Mesendoderm (in vitro differentiated cells): ENCODE results near the gene ABCC1.
A peak's percentile ranks its signal among the peaks of the same experiment; 100 is the strongest.

Experiments used
- DNase-seq: peaks from one replicate; pipeline ENCODE4 v3.0.0; 2013
- H2AK5ac ChIP-seq: 2 replicates; pipeline ENCODE4 v1.6.1; 2013; ENCODE audit warnings: low read length, inconsistent platforms
- H2BK120ac ChIP-seq: 2 replicates; pipeline ENCODE4 v1.6.1; 2013; ENCODE audit warnings: low read depth, mild to moderate bottlenecking, low read length, moderate library complexity, mixed read lengths
- H2BK15ac ChIP-seq: replicated peaks from 2 replicates; pipeline ENCODE4 v1.6.1; 2013; ENCODE audit warnings: low read depth, mild to moderate bottlenecking, moderate library complexity
- H2BK5ac ChIP-seq: 2 replicates; pipeline ENCODE4 v1.6.1; 2013; ENCODE audit warnings: low read length, inconsistent platforms
- H3K18ac ChIP-seq: 2 replicates; pipeline ENCODE4 v1.6.1; 2013; ENCODE audit warnings: mild to moderate bottlenecking, low read length, mixed read lengths
- H3K23ac ChIP-seq: one replicate; pipeline ENCODE4 v1.6.1; 2013; ENCODE audit warnings: low read length
- H3K27ac ChIP-seq: 2 replicates; pipeline ENCODE4 v1.5.1; 2013; ENCODE audit warnings: low read depth, mild to moderate bottlenecking, inconsistent platforms, low read length, moderate library complexity
- H3K27me3 ChIP-seq: 2 replicates; pipeline ENCODE4 v1.6.1; 2013; ENCODE audit warnings: low read length, control low read depth, mild to moderate bottlenecking, inconsistent platforms; ENCODE audit not compliant: insufficient read depth, poor library complexity
- H3K36me3 ChIP-seq: 2 replicates; pipeline ENCODE4 v1.6.1; 2013; ENCODE audit warnings: low read length, inconsistent platforms; ENCODE audit not compliant: control insufficient read depth, insufficient read depth
- H3K4ac ChIP-seq: one replicate; pipeline ENCODE4 v1.6.1; 2013; ENCODE audit warnings: low read depth, mild to moderate bottlenecking, low read length, moderate library complexity
- H3K4me1 ChIP-seq: 2 replicates; pipeline ENCODE4 v1.6.1; 2013; ENCODE audit warnings: low read depth, low read length, inconsistent platforms; ENCODE audit not compliant: control insufficient read depth
- H3K4me2 ChIP-seq: 2 replicates; pipeline ENCODE4 v1.6.1; 2013; ENCODE audit warnings: low read length
- H3K4me3 ChIP-seq: 2 replicates; pipeline ENCODE4 v1.5.1; 2013; ENCODE audit warnings: mild to moderate bottlenecking, low read length
- H3K56ac ChIP-seq: one replicate; pipeline ENCODE4 v1.6.1; 2013; ENCODE audit warnings: low read length
- H3K79me1 ChIP-seq: 2 replicates; pipeline ENCODE4 v1.6.1; 2013; ENCODE audit warnings: low read length, inconsistent platforms
- H3K79me2 ChIP-seq: 2 replicates; pipeline ENCODE4 v1.6.1; 2013; ENCODE audit warnings: mild to moderate bottlenecking, low read length; ENCODE audit not compliant: control insufficient read depth, insufficient read depth
- H3K9ac ChIP-seq: 2 replicates; pipeline ENCODE4 v1.6.1; 2013; ENCODE audit warnings: low read length, inconsistent platforms
- H4K5ac ChIP-seq: one replicate; pipeline ENCODE4 v1.6.1; 2013; ENCODE audit warnings: low read length
- H4K8ac ChIP-seq: one replicate; pipeline ENCODE4 v1.6.1; 2013; ENCODE audit warnings: low read depth, mild to moderate bottlenecking, control low read depth, low read length, moderate library complexity
- WGBS: extraction: QIAGEN DNeasy Blood & Tissue Kit; methylation state at CpG from one replicate; pipeline ENCODE4 v1.1.7; 2013; ENCODE audit warnings: low lambda C conversion rate, missing lambda C conversion rate; ENCODE audit not compliant: insufficient coverage; ENCODE audit errors: extremely low coverage; 5-methylcytosine and 5-hydroxymethylcytosine counted together

The ABCC1 gene

DNA sequence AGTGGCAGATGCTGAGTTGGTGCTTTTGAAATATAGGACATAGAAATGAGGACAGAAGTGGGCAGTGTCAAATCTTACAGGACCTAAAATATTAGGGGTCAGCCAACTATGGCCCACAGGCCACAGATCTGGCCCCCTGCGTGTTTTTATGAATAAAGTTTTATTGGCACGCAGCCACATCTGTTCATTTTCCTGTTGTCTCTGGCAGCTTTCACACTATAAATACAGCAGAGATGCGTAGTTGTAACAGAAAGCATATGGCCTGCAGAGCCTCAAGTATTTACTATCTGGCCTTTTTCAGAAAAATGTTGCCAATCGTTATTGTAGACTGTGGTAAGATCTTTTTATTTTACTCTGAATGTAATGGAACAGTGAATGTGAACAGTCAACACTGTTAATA is 191.1 kb downstream of the ABCC1 start:
- Histone ChIP-seq H4K5ac (no peak overlapping the region), H3K27ac (no peak overlapping the region), H3K79me2 (no peaks in the 10 kb centered on the region), H4K8ac (no peak overlapping the region), H3K56ac (no peak overlapping the region), H3K79me1 (no peaks in the 10 kb centered on the region), H3K23ac (no peak overlapping the region), H2BK120ac (no peak overlapping the region), H3K4me1 (no peaks in the 10 kb centered on the region), H2BK15ac (no peak overlapping the region), H2AK5ac (no peak overlapping the region), H2BK5ac (no peak overlapping the region), H3K36me3 (peaks cover 14% of the 10 kb centered on the region), H3K4ac (no peak overlapping the region), H3K18ac (no peak overlapping the region), H3K9ac (no peak overlapping the region), H3K4me3 (no peak overlapping the region), H3K27me3 (no peaks in the 10 kb centered on the region), H3K4me2 (no peak overlapping the region)
- no CpG with 5 or more reads among the region's 4 CpGs for WGBS
- DNase-seq: no peak

DNA sequence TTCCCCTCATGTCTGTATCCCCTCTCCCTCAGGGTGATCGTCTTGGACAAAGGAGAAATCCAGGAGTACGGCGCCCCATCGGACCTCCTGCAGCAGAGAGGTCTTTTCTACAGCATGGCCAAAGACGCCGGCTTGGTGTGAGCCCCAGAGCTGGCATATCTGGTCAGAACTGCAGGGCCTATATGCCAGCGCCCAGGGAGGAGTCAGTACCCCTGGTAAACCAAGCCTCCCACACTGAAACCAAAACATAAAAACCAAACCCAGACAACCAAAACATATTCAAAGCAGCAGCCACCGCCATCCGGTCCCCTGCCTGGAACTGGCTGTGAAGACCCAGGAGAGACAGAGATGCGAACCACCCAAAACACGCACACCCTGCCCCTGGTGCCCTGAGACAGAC is 191.7 kb downstream of the ABCC1 start:
- no peak overlapping the region for H3K4ac ChIP-seq
- H3K79me2 ChIP-seq: no peaks in the 10 kb centered on the region
- H4K8ac ChIP-seq: no peak overlapping the region
- no peak overlapping the region for H2BK15ac ChIP-seq
- H3K9ac ChIP-seq: no peak overlapping the region
- H3K23ac ChIP-seq: no peak overlapping the region
- H2AK5ac ChIP-seq: no peak overlapping the region
- no peak overlapping the region for H3K27ac ChIP-seq
- H2BK120ac ChIP-seq: no peak overlapping the region
- no peak for DNase-seq
- no peak overlapping the region for H2BK5ac ChIP-seq
- no peaks in the 10 kb centered on the region for H3K79me1 ChIP-seq
- no peak overlapping the region for H3K4me3 ChIP-seq
- no peak overlapping the region for H3K4me2 ChIP-seq
- no peak overlapping the region for H4K5ac ChIP-seq
- WGBS: no CpG with 5 or more reads among the region's 11 CpGs
- H3K27me3 ChIP-seq: no peaks in the 10 kb centered on the region
- H3K56ac ChIP-seq: no peak overlapping the region
- H3K4me1 ChIP-seq: no peaks in the 10 kb centered on the region
- H3K18ac ChIP-seq: no peak overlapping the region
- peaks cover 14% of the 10 kb centered on the region for H3K36me3 ChIP-seq

DNA sequence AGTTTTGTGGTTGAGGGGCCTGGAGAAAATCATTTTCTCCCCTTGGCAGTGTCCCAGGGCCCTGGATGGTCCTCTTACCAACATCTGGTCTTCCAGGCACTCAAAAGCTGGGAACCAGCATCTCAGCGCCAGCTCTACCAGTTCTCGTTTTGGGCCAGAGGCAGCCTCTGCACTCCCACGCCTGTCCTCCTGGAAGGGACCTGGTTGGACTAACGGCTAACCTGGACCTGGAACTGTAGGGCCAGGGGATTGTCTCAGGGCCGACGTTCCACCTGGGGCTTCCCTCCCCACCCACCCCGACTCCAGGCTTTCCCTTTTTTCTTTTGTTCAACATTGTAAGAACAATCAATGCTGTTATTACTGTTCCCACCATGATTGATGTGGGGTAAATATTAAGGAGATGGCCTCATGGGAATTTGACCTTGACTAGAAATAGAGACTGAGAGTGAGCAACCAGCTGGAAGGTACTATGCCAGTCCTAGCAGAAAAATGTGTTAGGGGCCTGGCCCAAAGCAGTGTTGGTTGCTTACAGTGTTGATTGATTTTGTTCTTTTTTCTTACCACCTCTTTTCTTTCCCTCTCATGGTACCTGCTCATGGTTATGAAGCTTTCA is 192.5 kb downstream of the ABCC1 start:
- no peaks in the 10 kb centered on the region for H3K27me3 ChIP-seq
- no peak overlapping the region for H3K18ac ChIP-seq
- no peak overlapping the region for H3K23ac ChIP-seq
- H3K56ac ChIP-seq: no peak overlapping the region
- H2AK5ac ChIP-seq: no peak overlapping the region
- no peaks in the 10 kb centered on the region for H3K79me1 ChIP-seq
- WGBS: no CpG with 5 or more reads among the region's 7 CpGs
- H2BK5ac ChIP-seq: no peak overlapping the region
- no peak overlapping the region for H3K4me2 ChIP-seq
- no peak for DNase-seq
- H3K4me3 ChIP-seq: no peak overlapping the region
- H2BK120ac ChIP-seq: no peak overlapping the region
- no peak overlapping the region for H3K4ac ChIP-seq
- H3K9ac ChIP-seq: no peak overlapping the region
- no peaks in the 10 kb centered on the region for H3K79me2 ChIP-seq
- no peak overlapping the region for H4K5ac ChIP-seq
- H2BK15ac ChIP-seq: no peak overlapping the region
- H3K27ac ChIP-seq: no peak overlapping the region
- no peak overlapping the region for H4K8ac ChIP-seq
- peaks cover 12% of the 10 kb centered on the region for H3K36me3 ChIP-seq
- H3K4me1 ChIP-seq: no peaks in the 10 kb centered on the region

DNA sequence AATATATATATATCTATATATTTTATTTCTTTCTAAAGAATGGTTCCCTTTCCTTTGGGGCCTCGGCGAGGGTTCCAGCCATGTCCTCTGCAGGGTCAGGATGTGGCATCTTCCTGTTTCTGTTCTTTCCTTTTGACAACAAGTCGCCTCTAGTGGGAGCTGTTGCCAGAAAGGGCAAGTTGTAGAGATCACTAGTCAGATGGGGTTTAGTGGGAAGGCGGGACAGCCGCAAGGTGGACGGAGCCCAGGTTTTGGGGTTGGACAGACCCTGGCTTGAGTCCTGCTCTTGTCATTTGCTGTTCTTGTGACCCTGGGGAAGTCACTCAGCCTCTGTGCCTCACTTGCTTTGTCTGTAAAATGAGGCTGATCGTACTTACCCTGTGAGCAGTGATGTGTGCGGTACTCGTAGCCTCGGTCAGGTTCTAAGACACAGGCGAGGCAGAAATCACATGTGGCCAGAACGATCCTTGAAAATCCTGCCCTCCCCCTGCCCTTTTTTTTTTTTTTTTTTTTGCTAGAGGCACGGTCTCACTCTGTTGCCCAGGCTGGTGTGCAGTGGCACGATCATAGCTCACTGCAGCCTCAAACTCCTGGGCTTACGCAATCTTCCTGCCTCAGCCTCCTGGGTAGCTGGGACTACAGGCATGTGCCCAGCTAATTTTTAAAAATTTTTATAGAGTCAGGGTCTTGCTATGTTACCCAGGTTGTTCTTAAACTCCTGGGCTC is 193.8 kb downstream of the ABCC1 start:
- Histone ChIP-seq H4K8ac (no peak overlapping the region), H3K79me2 (no peaks in the 10 kb centered on the region)
- WGBS: no CpG with 5 or more reads among the region's 15 CpGs

DNA sequence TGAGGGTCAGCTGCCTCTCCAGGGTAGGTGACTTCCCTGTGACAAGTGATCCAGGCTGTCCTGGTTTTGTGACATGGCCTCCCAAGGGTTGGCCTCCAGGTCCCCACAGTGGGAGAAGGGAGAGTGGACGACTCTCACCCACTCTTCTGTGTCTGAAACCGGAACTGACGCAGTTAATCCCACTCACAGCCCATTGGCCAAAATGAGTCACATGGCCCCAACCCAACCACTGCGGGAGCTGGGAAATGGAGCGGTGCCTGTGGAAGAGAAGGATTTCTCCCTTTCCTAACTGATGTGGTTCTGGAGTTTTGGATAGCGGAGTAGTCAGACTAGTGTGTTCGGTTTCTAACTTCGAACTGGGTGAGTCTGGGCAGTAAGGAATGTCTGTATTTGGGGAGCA is 194.5 kb downstream of the ABCC1 start:
- Histone ChIP-seq H3K18ac (no peak overlapping the region), H3K4me1 (no peaks in the 10 kb centered on the region), H2BK5ac (no peak overlapping the region), H3K23ac (no peak overlapping the region), H3K27me3 (no peaks in the 10 kb centered on the region), H4K5ac (no peak overlapping the region), H3K56ac (no peak overlapping the region), H2BK15ac (no peak overlapping the region), H3K4me2 (no peak overlapping the region), H3K79me1 (no peaks in the 10 kb centered on the region), H2AK5ac (no peak overlapping the region), H2BK120ac (no peak overlapping the region), H3K4ac (no peak overlapping the region), H3K36me3 (peaks cover 7% of the 10 kb centered on the region), H3K79me2 (no peaks in the 10 kb centered on the region), H4K8ac (no peak overlapping the region), H3K4me3 (no peak overlapping the region), H3K27ac (no peak overlapping the region), H3K9ac (no peak overlapping the region)
- no peak for DNase-seq
- no CpG with 5 or more reads among the region's 8 CpGs for WGBS

More for the DNA sequence above, 193.8 kb downstream of the ABCC1 start:
- H4K5ac ChIP-seq: no peak overlapping the region
- H3K27ac ChIP-seq: no peak overlapping the region
- no peaks in the 10 kb centered on the region for H3K4me1 ChIP-seq
- no peak overlapping the region for H2BK120ac ChIP-seq
- H3K9ac ChIP-seq: no peak overlapping the region
- no peak overlapping the region for H2BK5ac ChIP-seq
- H2BK15ac ChIP-seq: no peak overlapping the region
- H3K4me3 ChIP-seq: no peak overlapping the region
- no peak overlapping the region for H3K4me2 ChIP-seq
- no peak overlapping the region for H2AK5ac ChIP-seq
- peak; percentile 74 for DNase-seq
- no peaks in the 10 kb centered on the region for H3K27me3 ChIP-seq
- H3K18ac ChIP-seq: no peak overlapping the region
- H3K23ac ChIP-seq: no peak overlapping the region
- H3K79me1 ChIP-seq: no peaks in the 10 kb centered on the region
- peaks cover 9% of the 10 kb centered on the region for H3K36me3 ChIP-seq
- H3K4ac ChIP-seq: no peak overlapping the region
- no peak overlapping the region for H3K56ac ChIP-seq

DNA sequence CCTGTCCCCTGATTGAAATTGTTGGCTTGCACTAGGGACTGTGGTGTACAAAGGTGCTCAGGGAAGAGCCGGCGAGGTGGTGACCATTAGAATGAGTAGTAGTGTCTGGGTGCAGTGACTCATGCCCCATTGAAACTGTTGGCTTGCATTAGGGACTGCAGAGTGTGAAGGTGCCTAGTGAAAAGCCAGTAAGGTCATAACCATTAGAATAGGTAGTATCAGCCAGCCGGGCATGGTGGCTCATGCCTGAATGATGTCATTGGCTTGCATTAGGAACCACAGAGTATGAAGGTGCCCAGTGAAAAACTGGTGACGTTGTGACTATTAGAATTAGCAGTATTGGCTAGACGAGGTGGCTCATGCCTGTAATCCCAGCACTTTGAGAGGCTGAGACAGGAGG is 195.0 kb downstream of the ABCC1 start:
- H3K56ac ChIP-seq: no peak overlapping the region
- H2AK5ac ChIP-seq: no peak overlapping the region
- H3K18ac ChIP-seq: no peak overlapping the region
- no peaks in the 10 kb centered on the region for H3K4me1 ChIP-seq
- H3K23ac ChIP-seq: no peak overlapping the region
- H4K8ac ChIP-seq: no peak overlapping the region
- no peak overlapping the region for H2BK120ac ChIP-seq
- no peak overlapping the region for H3K4me2 ChIP-seq
- H3K4ac ChIP-seq: no peak overlapping the region
- no CpG with 5 or more reads among the region's 5 CpGs for WGBS
- no peaks in the 10 kb centered on the region for H3K79me2 ChIP-seq
- no peak overlapping the region for H2BK5ac ChIP-seq
- H3K27me3 ChIP-seq: no peaks in the 10 kb centered on the region
- DNase-seq: no peak
- no peak overlapping the region for H2BK15ac ChIP-seq
- peaks cover 7% of the 10 kb centered on the region for H3K36me3 ChIP-seq
- no peak overlapping the region for H3K9ac ChIP-seq
- no peaks in the 10 kb centered on the region for H3K79me1 ChIP-seq
- no peak overlapping the region for H3K27ac ChIP-seq
- H3K4me3 ChIP-seq: no peak overlapping the region
- no peak overlapping the region for H4K5ac ChIP-seq
